Panc1 (cell line): ENCODE results near the gene NCK2. TPM values are rescaled to one million over a fixed set of nuclear protein-coding genes. Genes with fewer than 3 reads are reported as not detected.

Experiments
- ATAC-seq: fragments of 200-7000 bp; cut with Tn5 transposase; 2 replicates; pipeline ENCODE4 v1.9.1; 2020; ENCODE audit warnings: mild to moderate bottlenecking, moderate library complexity
- BruUV-seq: library from RNA; stranded (reverse); fragments of 400-500 nt; replicated peaks from 2 replicates; lab custom pipeline; 2021; lab: Mats Ljungman, UMichigan
- CTCF ChIA-PET: fragments of 300-600 bp; sonication (Branson Sonifier 250); formaldehyde crosslinking; loops from one replicate; lab custom pipeline; 2022; ENCODE audit warnings: antibody characterized with exemption; lab: Charles Lee
- POLR2A ChIA-PET: fragments of 300-600 bp; sonication (Branson Sonifier 250); formaldehyde crosslinking; loops from one replicate; lab custom pipeline; 2022; ENCODE audit warnings: antibody characterized with exemption; lab: Charles Lee
- DNase-seq: peaks from one replicate; pipeline ENCODE4 v3.0.0-alpha.2; 2010; ENCODE audit warnings: low read depth, low spot score
- H3K27ac ChIP-seq: 2 replicates; pipeline ENCODE4 v1.5.1; 2011; ENCODE audit warnings: mild to moderate bottlenecking, low read length, inconsistent platforms
- H3K27me3 ChIP-seq: fragments of 200-500 bp; sonication (Bioruptor generic); 2 replicates; pipeline ENCODE4 v1.6.0; 2014; ENCODE audit warnings: low read length, inconsistent platforms; ENCODE audit not compliant: control insufficient read depth, insufficient read depth
- H3K36me3 ChIP-seq: fragments of 200-500 bp; sonication (Bioruptor generic); 2 replicates; pipeline ENCODE4 v1.5.1; 2014; ENCODE audit warnings: inconsistent platforms, mild to moderate bottlenecking, low read length, moderate library complexity; ENCODE audit not compliant: control insufficient read depth, insufficient read depth
- H3K4me1 ChIP-seq: 2 replicates; pipeline ENCODE4 v1.5.1; 2011; ENCODE audit warnings: inconsistent platforms, mild to moderate bottlenecking, low read length, moderate library complexity; ENCODE audit not compliant: control insufficient read depth, insufficient read depth
- H3K4me3 ChIP-seq, 2 experiments: 2 replicates each; pipeline ENCODE4 v1.5.1; 2011 to 2012; ENCODE audit warnings: low read depth in 2 of 2, low read length in 2 of 2, mild to moderate bottlenecking in 2 of 2, inconsistent platforms in 1 of 2, moderate library complexity in 1 of 2
- H3K9me3 ChIP-seq: fragments of 200-500 bp; sonication (Bioruptor generic); 2 replicates; pipeline ENCODE4 v1.5.1; 2014; ENCODE audit warnings: low read depth, mild to moderate bottlenecking, inconsistent platforms, low read length, moderate library complexity; ENCODE audit not compliant: control insufficient read depth, insufficient read depth
- POLR2AphosphoS5 ChIP-seq: IDR thresholded peaks from 2 replicates; pipeline ENCODE4 v1.6.1; 2012; ENCODE audit warnings: mild to moderate bottlenecking, low read depth, low read length, moderate library complexity
- SIN3A ChIP-seq: IDR thresholded peaks from 2 replicates; pipeline ENCODE4 v1.6.1; 2012; ENCODE audit warnings: low read depth, mild to moderate bottlenecking, low read length, moderate library complexity, borderline replicate concordance; ENCODE audit not compliant: insufficient read depth
- TCF7L2 ChIP-seq: IDR thresholded peaks from 2 replicates; pipeline ENCODE4 v1.6.1; 2011; ENCODE audit warnings: mild to moderate bottlenecking, low read depth, low read length, inconsistent platforms
- in situ Hi-C: cut with HindIII; loops from 2 replicates; pipeline ENCODE4 v1.10.0; 2016; ENCODE audit warnings: low sequenced_read_pairs, low pct_unique_long_range_greater_than_20kb
- intact Hi-C: fragments of 100-400 bp; cut with micrococcal nuclease; formaldehyde crosslinking; loops from one replicate; pipeline ENCODE4 v1.10.0; 2022; ENCODE audit not compliant: unreplicated experiment
- total RNA-seq: library from RNA; stranded (reverse); gene quantifications from one replicate; pipeline ENCODE4 v1.2.1, GENCODE V29; 2021; ENCODE audit not compliant: unreplicated experiment
- TF ChIP-seq, protein P1 (sequence below): fragments of 450-650 bp; IDR thresholded peaks from 2 replicates; pipeline ENCODE4 v1.5.1; 2017; ENCODE audit warnings: mild to moderate bottlenecking
- TF ChIP-seq, protein P2 (sequence below), 2 experiments: IDR thresholded peaks; 2 replicates each; pipeline ENCODE4 v1.6.1; 2011 to 2012; ENCODE audit warnings: low read depth in 2 of 2, control low read depth in 1 of 2, low read length in 1 of 2, mild to moderate bottlenecking in 1 of 2, moderate library complexity in 1 of 2; ENCODE audit not compliant: insufficient read depth in 1 of 2

NCK2 gene
- total RNA-seq, 1 experiment from 2014 or later: 60.7 TPM

DNA sequence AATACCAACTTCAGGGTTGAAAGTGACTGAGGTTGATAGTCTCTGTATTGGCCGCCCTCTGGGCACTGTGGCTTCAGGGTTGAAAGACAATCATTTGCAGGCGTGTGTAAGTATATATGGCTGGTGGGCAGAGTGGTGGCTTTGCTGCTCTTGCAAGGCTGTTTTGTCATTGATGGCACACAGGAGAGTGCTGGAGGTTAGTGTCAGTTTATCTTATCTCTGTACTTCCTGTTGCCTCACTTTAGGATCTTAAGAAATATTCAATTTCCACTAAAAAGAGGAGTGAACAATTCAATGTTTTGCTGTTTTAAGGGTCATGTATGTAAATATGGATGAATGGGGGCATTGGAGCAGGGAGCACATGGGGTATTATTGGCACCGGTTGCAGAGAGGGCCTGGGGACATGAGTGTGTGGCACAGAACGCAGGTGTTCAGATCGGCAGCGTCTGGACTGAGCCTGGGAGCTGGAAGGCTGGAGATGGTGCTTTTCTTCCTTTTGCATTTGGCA lies 51.5 kb downstream of the NCK2 start:
- ATAC-seq (no peak), DNase-seq (no peak)
- intact Hi-C loops: no loop called here
- Histone ChIP-seq H3K27me3 (no peaks in the 10 kb centered on the region), H3K4me3 (no peak overlapping the region), H3K4me1 (0 out of 2 replicates have a peak, but pooled peaks cover 2% of the 10 kb centered on the region), H3K27ac (no peak overlapping the region), H3K36me3 (no peaks in the 10 kb centered on the region), H3K9me3 (no peaks in the 10 kb centered on the region)
- ChIA-PET CTCF (no interaction called here), POLR2A (no interaction called here)
- TF ChIP-seq, protein P1, sequence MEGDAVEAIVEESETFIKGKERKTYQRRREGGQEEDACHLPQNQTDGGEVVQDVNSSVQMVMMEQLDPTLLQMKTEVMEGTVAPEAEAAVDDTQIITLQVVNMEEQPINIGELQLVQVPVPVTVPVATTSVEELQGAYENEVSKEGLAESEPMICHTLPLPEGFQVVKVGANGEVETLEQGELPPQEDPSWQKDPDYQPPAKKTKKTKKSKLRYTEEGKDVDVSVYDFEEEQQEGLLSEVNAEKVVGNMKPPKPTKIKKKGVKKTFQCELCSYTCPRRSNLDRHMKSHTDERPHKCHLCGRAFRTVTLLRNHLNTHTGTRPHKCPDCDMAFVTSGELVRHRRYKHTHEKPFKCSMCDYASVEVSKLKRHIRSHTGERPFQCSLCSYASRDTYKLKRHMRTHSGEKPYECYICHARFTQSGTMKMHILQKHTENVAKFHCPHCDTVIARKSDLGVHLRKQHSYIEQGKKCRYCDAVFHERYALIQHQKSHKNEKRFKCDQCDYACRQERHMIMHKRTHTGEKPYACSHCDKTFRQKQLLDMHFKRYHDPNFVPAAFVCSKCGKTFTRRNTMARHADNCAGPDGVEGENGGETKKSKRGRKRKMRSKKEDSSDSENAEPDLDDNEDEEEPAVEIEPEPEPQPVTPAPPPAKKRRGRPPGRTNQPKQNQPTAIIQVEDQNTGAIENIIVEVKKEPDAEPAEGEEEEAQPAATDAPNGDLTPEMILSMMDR: no peak
- no peak for TF ChIP-seq SIN3A
- TF ChIP-seq POLR2AphosphoS5: no peak
- TF ChIP-seq, protein P2, sequence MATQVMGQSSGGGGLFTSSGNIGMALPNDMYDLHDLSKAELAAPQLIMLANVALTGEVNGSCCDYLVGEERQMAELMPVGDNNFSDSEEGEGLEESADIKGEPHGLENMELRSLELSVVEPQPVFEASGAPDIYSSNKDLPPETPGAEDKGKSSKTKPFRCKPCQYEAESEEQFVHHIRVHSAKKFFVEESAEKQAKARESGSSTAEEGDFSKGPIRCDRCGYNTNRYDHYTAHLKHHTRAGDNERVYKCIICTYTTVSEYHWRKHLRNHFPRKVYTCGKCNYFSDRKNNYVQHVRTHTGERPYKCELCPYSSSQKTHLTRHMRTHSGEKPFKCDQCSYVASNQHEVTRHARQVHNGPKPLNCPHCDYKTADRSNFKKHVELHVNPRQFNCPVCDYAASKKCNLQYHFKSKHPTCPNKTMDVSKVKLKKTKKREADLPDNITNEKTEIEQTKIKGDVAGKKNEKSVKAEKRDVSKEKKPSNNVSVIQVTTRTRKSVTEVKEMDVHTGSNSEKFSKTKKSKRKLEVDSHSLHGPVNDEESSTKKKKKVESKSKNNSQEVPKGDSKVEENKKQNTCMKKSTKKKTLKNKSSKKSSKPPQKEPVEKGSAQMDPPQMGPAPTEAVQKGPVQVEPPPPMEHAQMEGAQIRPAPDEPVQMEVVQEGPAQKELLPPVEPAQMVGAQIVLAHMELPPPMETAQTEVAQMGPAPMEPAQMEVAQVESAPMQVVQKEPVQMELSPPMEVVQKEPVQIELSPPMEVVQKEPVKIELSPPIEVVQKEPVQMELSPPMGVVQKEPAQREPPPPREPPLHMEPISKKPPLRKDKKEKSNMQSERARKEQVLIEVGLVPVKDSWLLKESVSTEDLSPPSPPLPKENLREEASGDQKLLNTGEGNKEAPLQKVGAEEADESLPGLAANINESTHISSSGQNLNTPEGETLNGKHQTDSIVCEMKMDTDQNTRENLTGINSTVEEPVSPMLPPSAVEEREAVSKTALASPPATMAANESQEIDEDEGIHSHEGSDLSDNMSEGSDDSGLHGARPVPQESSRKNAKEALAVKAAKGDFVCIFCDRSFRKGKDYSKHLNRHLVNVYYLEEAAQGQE (IDR thresholded peaks at IDR 0.05; ENCODE audit: insufficient read depth in 1 of 2, low read depth in 2 of 2, low read length in 1 of 2): no peak
- no peak for TF ChIP-seq TCF7L2
- no TSS peak for BruUV-seq
- in situ Hi-C loops: no loop called here

DNA sequence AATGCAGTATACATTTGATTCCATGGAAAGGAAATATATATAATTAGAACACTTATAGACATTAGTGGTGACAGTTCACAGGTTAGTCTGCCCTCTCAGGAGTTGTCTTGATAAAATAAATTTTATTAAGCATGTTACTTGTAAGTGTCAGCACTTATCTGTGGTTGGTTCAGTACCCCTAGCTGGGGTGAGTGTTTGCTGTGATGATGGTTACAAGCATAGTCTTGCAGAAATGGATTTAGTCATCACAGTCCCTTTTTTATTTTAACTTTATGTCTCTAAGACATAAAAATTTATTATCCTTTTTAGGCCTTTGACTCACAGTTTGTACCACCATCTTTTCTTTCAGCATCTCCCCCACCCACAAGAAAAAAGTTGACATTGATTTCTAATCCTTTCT lies 52.1 kb downstream of the NCK2 start:
- intact Hi-C loops: no loop called here
- TF ChIP-seq SIN3A (no peak), TCF7L2 (no peak), POLR2AphosphoS5 (no peak)
- TF ChIP-seq, protein P2 (IDR thresholded peaks at IDR 0.05; ENCODE audit: insufficient read depth in 1 of 2, low read depth in 2 of 2, low read length in 1 of 2): no peak
- TF ChIP-seq, protein P1: no peak
- Histone ChIP-seq H3K9me3 (no peaks in the 10 kb centered on the region), H3K4me3 (no peak overlapping the region), H3K27me3 (no peaks in the 10 kb centered on the region), H3K27ac (no peak overlapping the region), H3K36me3 (no peaks in the 10 kb centered on the region), H3K4me1 (0 out of 2 replicates have a peak, but pooled peaks cover 2% of the 10 kb centered on the region)
- ATAC-seq (no peak), DNase-seq (no peak)
- no TSS peak for BruUV-seq
- in situ Hi-C loops: no loop called here
- ChIA-PET POLR2A (no interaction called here), CTCF (no interaction called here)
